ENCODE data around the gene GSTM4.

DNA sequence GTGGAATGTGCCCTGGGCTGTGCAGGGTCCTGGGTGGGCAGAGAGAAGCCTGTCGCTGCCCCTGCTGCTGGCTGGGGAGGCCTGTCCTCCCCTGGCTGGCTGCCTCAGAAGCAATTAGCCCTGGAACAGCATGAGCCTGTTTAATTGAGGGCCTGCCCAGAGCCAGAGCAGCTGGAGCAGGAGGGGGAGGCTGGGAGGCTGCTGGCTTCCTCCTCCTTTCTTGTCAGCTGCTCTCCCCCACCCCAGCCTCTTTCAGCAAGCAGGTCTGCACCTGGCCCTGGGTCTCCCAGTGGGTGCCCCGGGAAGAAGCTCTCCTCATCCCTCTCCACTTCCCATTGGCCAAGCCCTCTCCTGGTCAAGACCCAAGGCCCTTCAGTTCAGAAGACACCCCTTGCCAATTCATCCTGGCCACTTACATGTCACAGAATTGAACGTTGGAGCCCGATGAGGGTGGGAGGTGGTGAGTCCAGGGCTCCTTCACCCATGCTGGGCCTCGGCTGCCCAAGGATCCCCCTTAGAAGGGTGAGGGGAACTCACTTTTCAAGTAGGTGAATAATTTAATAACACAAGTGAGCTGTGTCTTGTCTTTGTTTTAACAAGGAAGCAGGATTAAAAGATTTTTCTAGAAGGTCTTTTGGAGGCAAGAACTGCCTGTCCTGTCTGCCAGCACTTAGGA lies 23.1 kb upstream of the GSTM4 start:
- no peak for TF ChIP-seq POLR2AphosphoS5 (IDR thresholded peaks at IDR 0.05; ENCODE audit: low read depth)
- no peak for TF ChIP-seq CTCF (IDR thresholded peaks at IDR 0.05; ENCODE audit: insufficient read depth, low read length)
- no peak for TF ChIP-seq GABPA (IDR thresholded peaks at IDR 0.05; ENCODE audit: low read depth)
